IMR-90 (cell line): ENCODE data around the gene DAGLA. TPM values are rescaled to one million over a fixed set of nuclear protein-coding genes. Genes with fewer than 3 reads are reported as not detected.

ENCODE experiments used
- ATAC-seq: fragments of 200-7000 bp; cut with Tn5 transposase; 2 replicates; pipeline ENCODE4 v1.9.1; 2020; ENCODE audit warnings: low read depth, mild to moderate bottlenecking, moderate library complexity
- BruUV-seq: library from RNA; stranded (reverse); fragments of 400-500 nt; replicated peaks from 2 replicates; lab custom pipeline; 2021; lab: Mats Ljungman, UMichigan
- CTCF ChIA-PET: fragments of 300-600 bp; formaldehyde crosslinking; extraction: SDS; loops from one replicate; lab custom pipeline; 2021; ENCODE audit warnings: antibody characterized with exemption; lab: Yijun Ruan, JAX
- POLR2A ChIA-PET: fragments of 300-600 bp; sonication (Branson Sonifier 250); formaldehyde crosslinking; loops from one replicate; lab custom pipeline; 2022; ENCODE audit warnings: antibody characterized with exemption; ENCODE audit not compliant: unreplicated experiment; lab: Charles Lee
- DNase-seq: peaks from one replicate; pipeline ENCODE4 v3.0.0; 2013
- H2AFZ ChIP-seq: replicated peaks from 2 replicates; pipeline ENCODE3; 2013; ENCODE audit warnings: low read length, mild to moderate bottlenecking; ENCODE audit not compliant: poor library complexity
- H2AK5ac ChIP-seq: 2 replicates; pipeline ENCODE4 v1.6.1; 2013; ENCODE audit warnings: low read depth, low read length, inconsistent platforms
- H2AK9ac ChIP-seq: replicated peaks from 2 replicates; pipeline ENCODE3; 2013; ENCODE audit warnings: mild to moderate bottlenecking, low read depth, low read length, moderate library complexity; ENCODE audit not compliant: poor library complexity
- H2BK120ac ChIP-seq: 2 replicates; pipeline ENCODE4 v1.6.1; 2013; ENCODE audit warnings: low read depth, low read length, inconsistent platforms
- H2BK15ac ChIP-seq: 3 replicates; pipeline ENCODE4 v1.6.1; 2013; ENCODE audit warnings: low read depth, low read length, inconsistent platforms
- H2BK20ac ChIP-seq: 2 replicates; pipeline ENCODE4 v1.6.1; 2013; ENCODE audit warnings: low read depth, mild to moderate bottlenecking, inconsistent platforms, low read length, moderate library complexity
- H2BK5ac ChIP-seq: 2 replicates; pipeline ENCODE4 v1.6.1; 2013; ENCODE audit warnings: mild to moderate bottlenecking, low read depth, low read length, inconsistent platforms; ENCODE audit not compliant: poor library complexity, severe bottlenecking
- H3K14ac ChIP-seq: replicated peaks from 2 replicates; pipeline ENCODE4 v1.6.1; 2013; ENCODE audit warnings: low read depth, low read length, inconsistent platforms
- H3K18ac ChIP-seq: 2 replicates; pipeline ENCODE4 v1.6.1; 2013; ENCODE audit warnings: low read depth, low read length, control low read depth
- H3K23ac ChIP-seq: 2 replicates; pipeline ENCODE4 v1.6.1; 2013; ENCODE audit warnings: low read depth, low read length, inconsistent platforms
- H3K27ac ChIP-seq: 2 replicates; pipeline ENCODE4 v1.5.1; 2013; ENCODE audit warnings: mild to moderate bottlenecking, control low read depth, low read length; ENCODE audit not compliant: insufficient read depth
- H3K27me3 ChIP-seq: 2 replicates; pipeline ENCODE4 v1.6.1; 2013; ENCODE audit warnings: low read length; ENCODE audit not compliant: control insufficient read depth, insufficient read depth
- H3K36me3 ChIP-seq: 2 replicates; pipeline ENCODE4 v1.6.1; 2013; ENCODE audit warnings: low read length, mixed read lengths; ENCODE audit not compliant: control insufficient read depth, insufficient read depth
- H3K4ac ChIP-seq: 2 replicates; pipeline ENCODE4 v1.6.1; 2013; ENCODE audit warnings: low read depth, low read length, inconsistent platforms
- H3K4me1 ChIP-seq: 2 replicates; pipeline ENCODE4 v1.6.1; 2013; ENCODE audit warnings: low read length, mixed read lengths; ENCODE audit not compliant: control insufficient read depth, insufficient read depth
- H3K4me2 ChIP-seq: 2 replicates; pipeline ENCODE4 v1.6.1; 2013; ENCODE audit warnings: low read depth, mild to moderate bottlenecking, control low read depth, low read length, moderate library complexity
- H3K4me3 ChIP-seq: 2 replicates; pipeline ENCODE4 v1.5.1; 2013; ENCODE audit warnings: low read depth, mild to moderate bottlenecking, control low read depth, low read length, moderate library complexity; ENCODE audit not compliant: insufficient read depth
- H3K56ac ChIP-seq: 2 replicates; pipeline ENCODE4 v1.6.1; 2013; ENCODE audit warnings: low read length, inconsistent platforms; ENCODE audit not compliant: insufficient read depth; ENCODE audit errors: extremely low read depth
- H3K79me1 ChIP-seq, 2 experiments: 2 replicates each; pipeline ENCODE4 v1.6.1; 2013; ENCODE audit warnings: low read length in 2 of 2, inconsistent platforms in 1 of 2, low read depth in 1 of 2
- H3K9ac ChIP-seq: 2 replicates; pipeline ENCODE4 v1.6.1; 2013; ENCODE audit warnings: low read depth, low read length, control low read depth
- H3K9me1 ChIP-seq: 2 replicates; pipeline ENCODE4 v1.6.1; 2013; ENCODE audit warnings: low read length, inconsistent platforms; ENCODE audit not compliant: insufficient read depth
- H3K9me3 ChIP-seq: 2 replicates; pipeline ENCODE4 v1.6.1; 2013; ENCODE audit warnings: low read length; ENCODE audit not compliant: control insufficient read depth, insufficient read depth
- H4K20me1 ChIP-seq: 2 replicates; pipeline ENCODE4 v1.6.1; 2013; ENCODE audit warnings: low read length, inconsistent platforms; ENCODE audit not compliant: insufficient read depth
- H4K5ac ChIP-seq: 2 replicates; pipeline ENCODE4 v1.6.1; 2013; ENCODE audit warnings: mild to moderate bottlenecking, low read depth, low read length, control low read depth
- H4K8ac ChIP-seq, 2 experiments: 2 replicates each; pipeline ENCODE4 v1.6.1; 2013; ENCODE audit warnings: low read depth in 2 of 2, low read length in 2 of 2, control low read depth in 1 of 2, inconsistent platforms in 1 of 2
- H4K91ac ChIP-seq: 2 replicates; pipeline ENCODE4 v1.6.1; 2013; ENCODE audit warnings: low read depth, low read length, inconsistent platforms; ENCODE audit not compliant: insufficient read depth
- CEBPB ChIP-seq: IDR thresholded peaks from 2 replicates; pipeline ENCODE4 v1.6.1; 2012; ENCODE audit warnings: low read depth, low read length, improper control_type of control experiment
- CTCF ChIP-seq: conservative IDR thresholded peaks from 2 replicates; pipeline ENCODE4 v1.5.1; 2012; ENCODE audit warnings: mild to moderate bottlenecking, low read depth, low read length, improper control_type of control experiment
- MAFK ChIP-seq: IDR thresholded peaks from 2 replicates; pipeline ENCODE4 v1.6.1; 2012; ENCODE audit warnings: low read depth, low read length, improper control_type of control experiment
- POLR2A ChIP-seq: IDR thresholded peaks from 2 replicates; pipeline ENCODE4 v1.6.1; 2012; ENCODE audit warnings: mild to moderate bottlenecking, low read depth, low read length
- RCOR1 ChIP-seq: IDR thresholded peaks from 2 replicates; pipeline ENCODE4 v1.6.1; 2012; ENCODE audit warnings: mild to moderate bottlenecking, low read length, improper control_type of control experiment; ENCODE audit not compliant: insufficient replicate concordance
- RFX5 ChIP-seq: IDR thresholded peaks from 2 replicates; pipeline ENCODE4 v1.8.0; 2012; ENCODE audit warnings: low read depth, mild to moderate bottlenecking, low read length, moderate library complexity
- WGBS, 2 experiments: methylation state at CpG; one replicate each; pipeline versions ENCODE4 v1.1.5 to v1.1.7; 2013; ENCODE audit warnings: missing lambda C conversion rate in 2 of 2; ENCODE audit not compliant: insufficient read length in 1 of 2; ENCODE audit errors: extremely low coverage in 2 of 2; 5-methylcytosine and 5-hydroxymethylcytosine counted together
- dilution Hi-C: fragments of 300-500 bp; cut with HindIII; formaldehyde crosslinking; loops from one replicate; pipeline ENCODE4 v1.14.3; 2018; ENCODE audit warnings: low sequenced_read_pairs; ENCODE audit not compliant: unreplicated experiment
- in situ Hi-C: fragments of 300-500 bp; cut with MboI; formaldehyde crosslinking; loops from 3 replicates; pipeline ENCODE4 v1.14.3; 2019; ENCODE audit warnings: low sequenced_read_pairs, inconsistent platforms, mixed read lengths
- intact Hi-C: fragments of 100-400 bp; cut with micrococcal nuclease; formaldehyde crosslinking; loops from 2 replicates; pipeline ENCODE4 v1.10.0; 2022
- polyA plus RNA-seq, 3 experiments: library from polyadenylated mRNA; depleted of rRNA; stranded (reverse); fragments of >200 nt; gene quantifications; 2 replicates each; pipeline ENCODE4 v1.2.3, GENCODE V29; 2012; ENCODE audit warnings: low replicate concordance in 1 of 3
- total RNA-seq: library from RNA; depleted of rRNA; stranded (reverse); fragments of >200 nt; gene quantifications from 2 replicates; pipeline ENCODE4 v1.2.3, GENCODE V29; 2012

DAGLA gene
- total and polyA plus RNA-seq, 2 of the 4 experiments (the other 2 are of a cell fraction): 0.90 to 3.8 TPM

GRCh38 chr11:61731211-61731951 is 51.2 kb downstream of the DAGLA start:
- Histone ChIP-seq H3K18ac (no peak overlapping the region), H3K79me1 (no peaks in the 10 kb centered on the region), H3K4me1 (peaks cover 3% of the 10 kb centered on the region; the same call in 1 of the 2 replicates), H3K9me3 (no peaks in the 10 kb centered on the region), H3K4ac (no peak overlapping the region), H3K4me3 (no peak overlapping the region), H2AFZ (no peak overlapping the region), H4K8ac (no peak overlapping the region), H2BK120ac (no peak overlapping the region), H3K27me3 (no peaks in the 10 kb centered on the region), H2BK20ac (no peak overlapping the region), H2BK5ac (no peak overlapping the region), H3K4me2 (no peak overlapping the region), H3K23ac (no peak overlapping the region), H3K14ac (no peak overlapping the region), H2AK5ac (no peak overlapping the region), H4K20me1 (no peaks in the 10 kb centered on the region; the same call in 1 of the 2 replicates), H3K9me1 (no peaks in the 10 kb centered on the region), H4K5ac (no peak overlapping the region), H3K56ac (no peak overlapping the region), H4K91ac (no peak overlapping the region), H3K27ac (no peak overlapping the region), H3K36me3 (peaks cover 8% of the 10 kb centered on the region; the same call in 1 of the 2 replicates), H2BK15ac (no peak overlapping the region), H3K9ac (no peak overlapping the region), H2AK9ac (no peak overlapping the region)
- ATAC-seq (no peak), DNase-seq (no peak)
- no peak for TF ChIP-seq MAFK
- TF ChIP-seq CEBPB: peak; percentile 61; the same call in 1 of the 2 replicates
- TF ChIP-seq CTCF: no peak
- no peak for TF ChIP-seq RCOR1
- no peak for TF ChIP-seq POLR2A
- no peak for TF ChIP-seq RFX5
- no TSS peak for BruUV-seq
- in situ Hi-C loops: no loop called here
- ChIA-PET CTCF (no interaction called here), POLR2A (no interaction called here)
- intact Hi-C loops: loop anchor here (10.0 kb wide), 1 partner anchor 147 kb away; the partner anchor contains the start of gene SYT7
- dilution Hi-C loops: no loop called here
- WGBS, 2 experiments: 83% methylated on average over 4 of the region's 19 CpGs; no CpG with 5 or more reads in 1 of the 2 experiments
